WTC11 (cell line): ENCODE results near the gene KRT4. TPM values are rescaled to one million over a fixed set of nuclear protein-coding genes. Genes with fewer than 3 reads are reported as not detected.

Source experiments
- ATAC-seq: fragments of 200-7000 bp; cut with Tn5 transposase; 2 replicates; pipeline ENCODE4 v1.10.0; 2021; ENCODE audit warnings: mild to moderate bottlenecking, moderate library complexity
- CTCF ChIA-PET: fragments of 300-600 bp; sonication (Branson Sonifier 250); formaldehyde crosslinking; loops from one replicate; lab custom pipeline; 2021; ENCODE audit warnings: antibody characterized with exemption; lab: Charles Lee
- POLR2A ChIA-PET: fragments of 350-600 bp; sonication (Branson Sonifier 250); formaldehyde crosslinking; loops from one replicate; lab custom pipeline; 2021; ENCODE audit warnings: antibody characterized with exemption; lab: Charles Lee
- DNase-seq: peaks from one replicate; pipeline ENCODE4 v3.0.0; 2021; ENCODE audit warnings: low spot score
- H3K27ac Mint-ChIP-seq: 2 replicates; pipeline ENCODE4 v1.8.0; 2021; ENCODE audit warnings: mixed read lengths
- H3K27me3 Mint-ChIP-seq: 2 replicates; pipeline ENCODE4 v1.8.0; 2021; ENCODE audit warnings: low read depth, mild to moderate bottlenecking, moderate library complexity, mixed read lengths
- H3K36me3 Mint-ChIP-seq: 2 replicates; pipeline ENCODE4 v1.8.0; 2021; ENCODE audit warnings: mixed read lengths
- H3K4me1 Mint-ChIP-seq: 2 replicates; pipeline ENCODE4 v1.8.0; 2022; ENCODE audit warnings: mixed read lengths
- H3K4me3 Mint-ChIP-seq: 2 replicates; pipeline ENCODE4 v1.8.0; 2021; ENCODE audit warnings: mild to moderate bottlenecking, moderate library complexity, mixed read lengths
- H3K9me3 Mint-ChIP-seq: 2 replicates; pipeline ENCODE4 v1.8.0; 2021; ENCODE audit warnings: mixed read lengths
- HMGA2 ChIP-seq: fragments of 250-450 bp; sonication (Bioruptor Pico); IDR thresholded peaks from 2 replicates; pipeline ENCODE4 v1.4.0; 2021; ENCODE audit warnings: mild to moderate bottlenecking, moderate library complexity
- KAT7 ChIP-seq: sonication (generic); formaldehyde crosslinking; IDR thresholded peaks from 2 replicates; pipeline ENCODE4 v1.8.1; 2023; ENCODE audit warnings: missing genetic modification reagents, mild to moderate bottlenecking, borderline replicate concordance
- MYBL2 ChIP-seq: sonication (generic); formaldehyde crosslinking; IDR thresholded peaks from 2 replicates; pipeline ENCODE4 v1.8.1; 2023; ENCODE audit warnings: mild to moderate bottlenecking, moderate library complexity, missing genetic modification reagents
- NR1H2 ChIP-seq: sonication (generic); formaldehyde crosslinking; IDR thresholded peaks from 2 replicates; pipeline ENCODE4 v1.9.0; 2021; ENCODE audit warnings: mild to moderate bottlenecking, moderate library complexity, missing genetic modification reagents
- NR3C1 ChIP-seq: sonication (generic); formaldehyde crosslinking; conservative IDR thresholded peaks from 2 replicates; pipeline ENCODE4 v1.8.1; 2023; ENCODE audit warnings: low read depth, mild to moderate bottlenecking, missing genetic modification reagents
- PRRX2 ChIP-seq: fragments of 250-450 bp; sonication (Bioruptor Pico); IDR thresholded peaks from 2 replicates; pipeline ENCODE4 v1.8.0; 2021; ENCODE audit warnings: mild to moderate bottlenecking
- RELA ChIP-seq: sonication (generic); formaldehyde crosslinking; IDR thresholded peaks from 2 replicates; pipeline ENCODE4 v1.8.1; 2022; ENCODE audit warnings: missing genetic modification reagents, mild to moderate bottlenecking, borderline replicate concordance
- SOX15 ChIP-seq: fragments of 250-450 bp; sonication (Bioruptor Pico); IDR thresholded peaks from 2 replicates; pipeline ENCODE4 v1.9.0; 2021; ENCODE audit warnings: mild to moderate bottlenecking
- TEAD1 ChIP-seq: sonication (generic); formaldehyde crosslinking; IDR thresholded peaks from 2 replicates; pipeline ENCODE4 v1.8.0; 2022; ENCODE audit warnings: mild to moderate bottlenecking, missing genetic modification reagents
- ZNF263 ChIP-seq: sonication (generic); formaldehyde crosslinking; IDR thresholded peaks from 2 replicates; pipeline ENCODE4 v1.8.1; 2022; ENCODE audit warnings: low read depth, mild to moderate bottlenecking, moderate library complexity, missing genetic modification reagents
- total RNA-seq: library from RNA; stranded (reverse); gene quantifications from 3 replicates; pipeline ENCODE4 v1.2.3, GENCODE V29; 2021
- TF ChIP-seq, protein P1 (sequence below): fragments of 250-450 bp; sonication (Bioruptor Pico); IDR thresholded peaks from 2 replicates; pipeline ENCODE4 v1.9.0; 2021; ENCODE audit warnings: mild to moderate bottlenecking
- TF ChIP-seq, protein P2 (sequence below): sonication (generic); formaldehyde crosslinking; IDR thresholded peaks from 2 replicates; pipeline ENCODE4 v1.8.1; 2023; ENCODE audit warnings: mild to moderate bottlenecking, moderate library complexity, missing genetic modification reagents
- TF ChIP-seq, protein P3 (sequence below): fragments of 200-600 bp; IDR thresholded peaks from 2 replicates; pipeline ENCODE4 v1.8.0; 2022; ENCODE audit warnings: antibody characterized with exemption
- TF ChIP-seq, protein P4 (sequence below): sonication (generic); formaldehyde crosslinking; conservative IDR thresholded peaks from 2 replicates; pipeline ENCODE4 v1.8.1; 2023; ENCODE audit warnings: mild to moderate bottlenecking, low read depth, missing genetic modification reagents, moderate library complexity
- TF ChIP-seq, protein P5 (sequence below): sonication (generic); formaldehyde crosslinking; IDR thresholded peaks from 2 replicates; pipeline ENCODE4 v1.8.1; 2022; ENCODE audit warnings: mild to moderate bottlenecking, missing genetic modification reagents, moderate library complexity, borderline replicate concordance
- TF ChIP-seq, protein P6 (sequence below): sonication (generic); formaldehyde crosslinking; IDR thresholded peaks from 2 replicates; pipeline ENCODE4 v1.8.0; 2022; ENCODE audit warnings: mild to moderate bottlenecking, missing genetic modification reagents

Gene KRT4
- total RNA-seq, 1 experiment from 2014 or later, result not detected

DNA sequence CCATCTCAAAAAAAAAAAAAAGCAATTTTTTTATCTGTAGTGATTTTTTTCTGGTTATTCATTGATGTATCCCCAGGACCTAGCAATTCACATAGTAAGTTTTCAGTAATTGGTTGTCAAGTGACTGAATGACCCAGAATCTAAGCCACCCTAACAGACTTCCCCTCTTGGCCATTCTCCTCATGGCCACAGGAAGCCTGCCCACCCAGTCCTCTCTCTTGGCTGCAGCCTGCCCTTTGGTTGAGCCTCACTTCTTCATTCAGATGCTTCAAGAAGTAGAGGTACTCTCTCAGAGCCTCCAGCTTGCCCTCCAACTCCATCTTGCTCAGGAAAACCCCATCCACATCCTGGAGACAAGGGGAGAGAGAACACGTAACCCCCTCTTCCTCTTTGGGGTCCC, 32.0 kb upstream of the KRT4 start:
- H3K9me3 Mint-ChIP-seq, result no peaks in the 10 kb centered on the region
- H3K36me3 Mint-ChIP-seq, result no peaks in the 10 kb centered on the region
- POLR2A ChIA-PET, result no interaction called here
- peaks cover 3% of the 10 kb centered on the region; the same call in 1 of the 2 replicates for H3K27me3 Mint-ChIP-seq
- DNase-seq, result no peak
- CTCF ChIA-PET, result no interaction called here
- no peak overlapping the region for H3K27ac Mint-ChIP-seq
- no peak overlapping the region for H3K4me3 Mint-ChIP-seq
- TF ChIP-seq NR1H2 (CRISPR knock-in tag) (no peak), KAT7 (CRISPR knock-in tag) (no peak), HMGA2 (CRISPR knock-in tag) (no peak), RELA (CRISPR knock-in tag) (no peak), TEAD1 (CRISPR knock-in tag) (no peak), ZNF263 (CRISPR knock-in tag) (no peak)
- TF ChIP-seq, protein P1, sequence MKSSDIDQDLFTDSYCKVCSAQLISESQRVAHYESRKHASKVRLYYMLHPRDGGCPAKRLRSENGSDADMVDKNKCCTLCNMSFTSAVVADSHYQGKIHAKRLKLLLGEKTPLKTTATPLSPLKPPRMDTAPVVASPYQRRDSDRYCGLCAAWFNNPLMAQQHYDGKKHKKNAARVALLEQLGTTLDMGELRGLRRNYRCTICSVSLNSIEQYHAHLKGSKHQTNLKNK, result no peak
- TF ChIP-seq, protein P2, sequence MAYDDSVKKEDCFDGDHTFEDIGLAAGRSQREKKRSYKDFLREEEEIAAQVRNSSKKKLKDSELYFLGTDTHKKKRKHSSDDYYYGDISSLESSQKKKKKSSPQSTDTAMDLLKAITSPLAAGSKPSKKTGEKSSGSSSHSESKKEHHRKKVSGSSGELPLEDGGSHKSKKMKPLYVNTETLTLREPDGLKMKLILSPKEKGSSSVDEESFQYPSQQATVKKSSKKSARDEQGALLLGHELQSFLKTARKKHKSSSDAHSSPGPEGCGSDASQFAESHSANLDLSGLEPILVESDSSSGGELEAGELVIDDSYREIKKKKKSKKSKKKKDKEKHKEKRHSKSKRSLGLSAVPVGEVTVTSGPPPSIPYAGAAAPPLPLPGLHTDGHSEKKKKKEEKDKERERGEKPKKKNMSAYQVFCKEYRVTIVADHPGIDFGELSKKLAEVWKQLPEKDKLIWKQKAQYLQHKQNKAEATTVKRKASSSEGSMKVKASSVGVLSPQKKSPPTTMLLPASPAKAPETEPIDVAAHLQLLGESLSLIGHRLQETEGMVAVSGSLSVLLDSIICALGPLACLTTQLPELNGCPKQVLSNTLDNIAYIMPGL (CRISPR knock-in tag), result no peak
- TF ChIP-seq, protein P3, sequence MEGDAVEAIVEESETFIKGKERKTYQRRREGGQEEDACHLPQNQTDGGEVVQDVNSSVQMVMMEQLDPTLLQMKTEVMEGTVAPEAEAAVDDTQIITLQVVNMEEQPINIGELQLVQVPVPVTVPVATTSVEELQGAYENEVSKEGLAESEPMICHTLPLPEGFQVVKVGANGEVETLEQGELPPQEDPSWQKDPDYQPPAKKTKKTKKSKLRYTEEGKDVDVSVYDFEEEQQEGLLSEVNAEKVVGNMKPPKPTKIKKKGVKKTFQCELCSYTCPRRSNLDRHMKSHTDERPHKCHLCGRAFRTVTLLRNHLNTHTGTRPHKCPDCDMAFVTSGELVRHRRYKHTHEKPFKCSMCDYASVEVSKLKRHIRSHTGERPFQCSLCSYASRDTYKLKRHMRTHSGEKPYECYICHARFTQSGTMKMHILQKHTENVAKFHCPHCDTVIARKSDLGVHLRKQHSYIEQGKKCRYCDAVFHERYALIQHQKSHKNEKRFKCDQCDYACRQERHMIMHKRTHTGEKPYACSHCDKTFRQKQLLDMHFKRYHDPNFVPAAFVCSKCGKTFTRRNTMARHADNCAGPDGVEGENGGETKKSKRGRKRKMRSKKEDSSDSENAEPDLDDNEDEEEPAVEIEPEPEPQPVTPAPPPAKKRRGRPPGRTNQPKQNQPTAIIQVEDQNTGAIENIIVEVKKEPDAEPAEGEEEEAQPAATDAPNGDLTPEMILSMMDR, result no peak
- TF ChIP-seq, protein P4, sequence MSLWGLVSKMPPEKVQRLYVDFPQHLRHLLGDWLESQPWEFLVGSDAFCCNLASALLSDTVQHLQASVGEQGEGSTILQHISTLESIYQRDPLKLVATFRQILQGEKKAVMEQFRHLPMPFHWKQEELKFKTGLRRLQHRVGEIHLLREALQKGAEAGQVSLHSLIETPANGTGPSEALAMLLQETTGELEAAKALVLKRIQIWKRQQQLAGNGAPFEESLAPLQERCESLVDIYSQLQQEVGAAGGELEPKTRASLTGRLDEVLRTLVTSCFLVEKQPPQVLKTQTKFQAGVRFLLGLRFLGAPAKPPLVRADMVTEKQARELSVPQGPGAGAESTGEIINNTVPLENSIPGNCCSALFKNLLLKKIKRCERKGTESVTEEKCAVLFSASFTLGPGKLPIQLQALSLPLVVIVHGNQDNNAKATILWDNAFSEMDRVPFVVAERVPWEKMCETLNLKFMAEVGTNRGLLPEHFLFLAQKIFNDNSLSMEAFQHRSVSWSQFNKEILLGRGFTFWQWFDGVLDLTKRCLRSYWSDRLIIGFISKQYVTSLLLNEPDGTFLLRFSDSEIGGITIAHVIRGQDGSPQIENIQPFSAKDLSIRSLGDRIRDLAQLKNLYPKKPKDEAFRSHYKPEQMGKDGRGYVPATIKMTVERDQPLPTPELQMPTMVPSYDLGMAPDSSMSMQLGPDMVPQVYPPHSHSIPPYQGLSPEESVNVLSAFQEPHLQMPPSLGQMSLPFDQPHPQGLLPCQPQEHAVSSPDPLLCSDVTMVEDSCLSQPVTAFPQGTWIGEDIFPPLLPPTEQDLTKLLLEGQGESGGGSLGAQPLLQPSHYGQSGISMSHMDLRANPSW (CRISPR knock-in tag), result no peak
- TF ChIP-seq, protein P5, sequence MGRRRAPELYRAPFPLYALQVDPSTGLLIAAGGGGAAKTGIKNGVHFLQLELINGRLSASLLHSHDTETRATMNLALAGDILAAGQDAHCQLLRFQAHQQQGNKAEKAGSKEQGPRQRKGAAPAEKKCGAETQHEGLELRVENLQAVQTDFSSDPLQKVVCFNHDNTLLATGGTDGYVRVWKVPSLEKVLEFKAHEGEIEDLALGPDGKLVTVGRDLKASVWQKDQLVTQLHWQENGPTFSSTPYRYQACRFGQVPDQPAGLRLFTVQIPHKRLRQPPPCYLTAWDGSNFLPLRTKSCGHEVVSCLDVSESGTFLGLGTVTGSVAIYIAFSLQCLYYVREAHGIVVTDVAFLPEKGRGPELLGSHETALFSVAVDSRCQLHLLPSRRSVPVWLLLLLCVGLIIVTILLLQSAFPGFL, result no peak
- TF ChIP-seq, all 79 proteins: peak for 0
- ATAC-seq, result no peak
- no peaks in the 10 kb centered on the region for H3K4me1 Mint-ChIP-seq

DNA sequence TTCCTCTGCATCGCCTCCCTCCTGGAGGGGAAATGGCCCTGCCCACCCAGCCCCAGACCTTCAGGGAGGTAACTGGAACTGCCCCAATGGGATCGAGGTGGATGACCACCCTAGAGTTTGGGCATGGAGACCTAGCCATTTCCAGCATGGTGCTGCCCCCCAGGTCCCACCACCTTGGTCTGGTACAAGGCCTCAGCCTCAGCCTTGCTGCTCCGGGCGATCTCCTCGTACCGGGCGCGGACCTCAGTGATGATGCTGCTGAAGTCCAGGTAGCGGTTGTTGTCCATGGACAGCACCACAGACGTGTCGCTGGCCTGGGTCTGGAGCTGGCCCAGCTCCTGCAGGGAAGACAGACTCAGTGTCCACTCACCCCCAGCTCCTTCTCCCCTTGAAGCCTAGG, 30.5 kb upstream of the KRT4 start:
- H3K4me1 Mint-ChIP-seq, result no peaks in the 10 kb centered on the region
- TF ChIP-seq KAT7 (CRISPR knock-in tag), result no peak
- TF ChIP-seq, protein P3, result no peak
- no peak for TF ChIP-seq MYBL2 (CRISPR knock-in tag)
- no peak for TF ChIP-seq PRRX2
- TF ChIP-seq SOX15 (CRISPR knock-in tag), result no peak
- TF ChIP-seq NR3C1 (CRISPR knock-in tag), result no peak
- TF ChIP-seq, protein P6, sequence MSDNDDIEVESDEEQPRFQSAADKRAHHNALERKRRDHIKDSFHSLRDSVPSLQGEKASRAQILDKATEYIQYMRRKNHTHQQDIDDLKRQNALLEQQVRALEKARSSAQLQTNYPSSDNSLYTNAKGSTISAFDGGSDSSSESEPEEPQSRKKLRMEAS (CRISPR knock-in tag), result no peak
- TF ChIP-seq, all 79 proteins: peak for 0
- DNase-seq, result no peak
- H3K27me3 Mint-ChIP-seq, result peaks cover 3% of the 10 kb centered on the region; the same call in 1 of the 2 replicates
- ATAC-seq, result no peak
- no peak overlapping the region for H3K27ac Mint-ChIP-seq
- H3K36me3 Mint-ChIP-seq, result no peaks in the 10 kb centered on the region
- no peaks in the 10 kb centered on the region for H3K9me3 Mint-ChIP-seq
- ChIA-PET CTCF (interaction anchor here (0.7 to 1.3 kb wide), 3 partner anchors 21 to 243 kb away, joined by 3 to 4 read pairs (median 4); no protein-coding TSS in a partner anchor), POLR2A (interaction anchor here (0.5 kb wide), 1 partner anchor 93 kb away, joined by 3 read pairs; no protein-coding TSS in a partner anchor)
- no peak overlapping the region for H3K4me3 Mint-ChIP-seq
